RWPE2 (cell line): ENCODE results near the gene ARMC7.

Experiments
- ATAC-seq: fragments of 200-7000 bp; cut with Tn5 transposase; 3 replicates; pipeline ENCODE4 v1.9.1; 2021; ENCODE audit warnings: low read depth
- DNase-seq: peaks from one replicate; pipeline ENCODE4 v3.0.0-alpha.2; 2020; ENCODE audit warnings: low spot score
- H3K27ac ChIP-seq: fragments of 450-650 bp; 2 replicates; pipeline ENCODE4 v1.5.1; 2017; ENCODE audit warnings: mild to moderate bottlenecking; ENCODE audit not compliant: poor library complexity, severe bottlenecking
- H3K27me3 ChIP-seq: fragments of 250-450 bp; sonication (Bioruptor Pico); 2 replicates; pipeline ENCODE4 v1.5.1; 2021; ENCODE audit warnings: mild to moderate bottlenecking, moderate library complexity; ENCODE audit not compliant: insufficient read depth, poor library complexity, severe bottlenecking
- H3K36me3 ChIP-seq: fragments of 250-450 bp; sonication (Bioruptor Pico); 2 replicates; pipeline ENCODE4 v1.5.1; 2020; ENCODE audit warnings: low read depth, mild to moderate bottlenecking, moderate library complexity
- H3K4me1 ChIP-seq: fragments of 250-450 bp; sonication (Bioruptor Pico); 2 replicates; pipeline ENCODE4 v1.5.1; 2021; ENCODE audit warnings: mild to moderate bottlenecking, moderate library complexity; ENCODE audit not compliant: insufficient read depth, poor library complexity, severe bottlenecking
- H3K4me3 ChIP-seq: fragments of 250-450 bp; sonication (Bioruptor Pico); 2 replicates; pipeline ENCODE4 v1.5.1; 2021; ENCODE audit warnings: mild to moderate bottlenecking, moderate library complexity; ENCODE audit not compliant: severe bottlenecking
- H3K9me3 ChIP-seq: fragments of 250-450 bp; sonication (Bioruptor Pico); 2 replicates; pipeline ENCODE4 v1.5.1; 2021; ENCODE audit warnings: mild to moderate bottlenecking, moderate library complexity; ENCODE audit not compliant: severe bottlenecking
- TF ChIP-seq, protein P1 (sequence below): fragments of 450-650 bp; IDR thresholded peaks from one replicate; pipeline ENCODE4 v1.5.1; 2017; ENCODE audit warnings: mild to moderate bottlenecking, moderate library complexity; ENCODE audit not compliant: poor library complexity, severe bottlenecking

The ARMC7 gene

DNA sequence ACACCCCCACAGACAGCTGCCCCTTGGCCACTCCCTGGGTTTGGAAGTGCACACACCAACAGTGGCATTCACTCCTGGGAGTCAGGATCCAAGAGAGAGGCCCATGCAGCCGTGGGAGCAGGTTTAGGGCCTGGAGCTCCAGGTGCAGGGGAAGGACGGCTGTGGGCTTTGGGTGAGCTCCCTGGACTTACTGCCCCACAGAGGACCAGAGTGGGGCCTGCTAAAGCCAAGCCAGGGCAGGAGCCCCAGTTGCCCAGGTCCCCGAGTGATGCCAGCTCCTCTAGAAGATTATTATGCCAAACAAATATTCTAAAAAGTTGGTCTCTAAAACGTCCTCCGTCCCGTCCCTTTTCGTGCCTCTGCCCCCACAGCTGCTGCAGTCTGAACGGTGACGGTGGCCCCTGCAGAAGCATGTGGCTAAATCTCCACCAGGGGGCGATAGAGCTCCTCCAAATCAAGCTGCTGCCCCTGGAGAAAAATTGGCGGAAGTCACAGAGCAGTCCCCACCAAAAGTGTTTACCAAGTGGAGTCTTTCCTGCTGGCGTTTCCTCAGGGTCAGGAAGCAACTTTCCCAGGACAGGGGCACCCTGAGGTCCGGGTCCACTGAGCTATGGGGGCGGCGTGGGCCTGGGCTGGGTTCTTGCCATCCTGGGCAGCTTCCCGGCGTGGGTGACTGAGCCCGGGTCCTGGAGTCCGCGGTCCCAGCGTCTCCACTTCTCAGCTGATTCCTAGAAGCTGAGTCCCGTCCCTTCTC, 4.2 kb downstream of the ARMC7 start:
- peak overlapping the region; percentile 8 for H3K4me3 ChIP-seq
- H3K9me3 ChIP-seq, result no peaks in the 10 kb centered on the region
- DNase-seq (no peak), ATAC-seq (peak; percentile 67)
- H3K27me3 ChIP-seq, result no peaks in the 10 kb centered on the region
- peaks cover 7% of the 10 kb centered on the region for H3K4me1 ChIP-seq
- peaks cover 17% of the 10 kb centered on the region for H3K36me3 ChIP-seq
- peak overlapping the region; percentile 29 for H3K27ac ChIP-seq
- TF ChIP-seq, protein P1, sequence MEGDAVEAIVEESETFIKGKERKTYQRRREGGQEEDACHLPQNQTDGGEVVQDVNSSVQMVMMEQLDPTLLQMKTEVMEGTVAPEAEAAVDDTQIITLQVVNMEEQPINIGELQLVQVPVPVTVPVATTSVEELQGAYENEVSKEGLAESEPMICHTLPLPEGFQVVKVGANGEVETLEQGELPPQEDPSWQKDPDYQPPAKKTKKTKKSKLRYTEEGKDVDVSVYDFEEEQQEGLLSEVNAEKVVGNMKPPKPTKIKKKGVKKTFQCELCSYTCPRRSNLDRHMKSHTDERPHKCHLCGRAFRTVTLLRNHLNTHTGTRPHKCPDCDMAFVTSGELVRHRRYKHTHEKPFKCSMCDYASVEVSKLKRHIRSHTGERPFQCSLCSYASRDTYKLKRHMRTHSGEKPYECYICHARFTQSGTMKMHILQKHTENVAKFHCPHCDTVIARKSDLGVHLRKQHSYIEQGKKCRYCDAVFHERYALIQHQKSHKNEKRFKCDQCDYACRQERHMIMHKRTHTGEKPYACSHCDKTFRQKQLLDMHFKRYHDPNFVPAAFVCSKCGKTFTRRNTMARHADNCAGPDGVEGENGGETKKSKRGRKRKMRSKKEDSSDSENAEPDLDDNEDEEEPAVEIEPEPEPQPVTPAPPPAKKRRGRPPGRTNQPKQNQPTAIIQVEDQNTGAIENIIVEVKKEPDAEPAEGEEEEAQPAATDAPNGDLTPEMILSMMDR, result peak; percentile 93

DNA sequence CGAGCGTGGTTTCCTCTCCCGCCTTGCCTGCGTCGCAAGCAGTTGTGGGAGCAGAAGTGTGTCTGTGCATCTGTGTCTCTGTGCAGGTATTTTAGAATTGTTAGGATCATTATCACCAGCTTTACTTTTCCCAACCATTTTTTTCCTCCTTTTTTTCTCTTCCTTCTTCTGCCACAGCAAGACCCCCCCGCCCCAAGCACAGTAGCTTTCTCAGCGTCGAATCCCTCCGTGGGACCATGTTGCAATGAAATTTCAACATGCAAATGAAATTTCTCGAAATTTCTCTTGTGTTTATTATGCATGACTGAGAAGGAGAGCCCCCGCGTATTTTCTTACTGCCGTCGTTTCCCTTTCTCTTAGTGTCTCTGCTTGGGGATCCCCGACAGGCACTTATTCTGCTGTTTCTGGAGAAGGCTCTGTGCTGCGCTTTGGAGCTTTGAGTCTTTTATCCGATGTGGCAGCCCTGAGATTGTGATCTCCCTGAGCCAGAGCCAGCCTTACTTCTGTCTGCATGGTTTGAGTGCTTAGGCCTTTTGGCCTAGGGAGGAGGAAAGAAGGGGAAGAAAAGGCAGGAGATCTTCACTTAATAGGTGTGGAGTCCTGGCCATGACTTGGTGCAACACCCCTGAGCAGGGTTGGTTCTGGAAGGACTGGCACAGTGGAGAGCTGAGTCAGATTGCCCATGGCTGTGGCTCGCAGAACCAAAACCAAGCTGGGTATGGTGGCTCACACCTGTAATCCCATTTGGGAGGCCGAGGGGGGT, 5.0 kb downstream of the ARMC7 start:
- ATAC-seq, result no peak
- Histone ChIP-seq H3K27ac (peak overlapping the region; percentile 29), H3K9me3 (no peaks in the 10 kb centered on the region), H3K36me3 (peaks cover 17% of the 10 kb centered on the region), H3K4me3 (peak overlapping the region; percentile 8), H3K27me3 (no peaks in the 10 kb centered on the region), H3K4me1 (peaks cover 7% of the 10 kb centered on the region)
- TF ChIP-seq, protein P1, result no peak
- DNase-seq, result no peak

DNA sequence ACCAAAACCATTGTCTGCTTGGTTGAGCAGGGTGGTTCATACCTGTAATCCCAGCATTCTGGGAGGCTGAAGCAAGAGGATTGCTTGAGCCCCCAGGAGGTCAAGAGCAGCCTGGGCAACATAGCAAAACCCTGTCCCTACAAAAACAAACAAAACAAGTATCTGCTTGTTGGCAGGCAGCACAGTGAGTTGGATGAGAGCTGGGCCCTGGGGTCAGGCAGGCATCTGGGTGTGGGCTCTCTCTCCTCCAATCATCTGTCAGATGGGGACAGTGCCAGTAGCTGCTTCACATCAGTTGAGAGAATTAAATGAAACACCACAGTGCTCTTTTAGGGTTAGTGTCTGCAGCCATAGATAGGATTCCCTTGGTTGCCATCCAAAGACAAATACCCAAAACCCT, 5.8 kb downstream of the ARMC7 start:
- no peaks in the 10 kb centered on the region for H3K9me3 ChIP-seq
- no peak overlapping the region for H3K27ac ChIP-seq
- H3K36me3 ChIP-seq, result peaks cover 17% of the 10 kb centered on the region
- ATAC-seq (no peak), DNase-seq (no peak)
- no peak overlapping the region for H3K4me3 ChIP-seq
- TF ChIP-seq, protein P1, result no peak
- peaks cover 7% of the 10 kb centered on the region for H3K4me1 ChIP-seq
- H3K27me3 ChIP-seq, result no peaks in the 10 kb centered on the region

DNA sequence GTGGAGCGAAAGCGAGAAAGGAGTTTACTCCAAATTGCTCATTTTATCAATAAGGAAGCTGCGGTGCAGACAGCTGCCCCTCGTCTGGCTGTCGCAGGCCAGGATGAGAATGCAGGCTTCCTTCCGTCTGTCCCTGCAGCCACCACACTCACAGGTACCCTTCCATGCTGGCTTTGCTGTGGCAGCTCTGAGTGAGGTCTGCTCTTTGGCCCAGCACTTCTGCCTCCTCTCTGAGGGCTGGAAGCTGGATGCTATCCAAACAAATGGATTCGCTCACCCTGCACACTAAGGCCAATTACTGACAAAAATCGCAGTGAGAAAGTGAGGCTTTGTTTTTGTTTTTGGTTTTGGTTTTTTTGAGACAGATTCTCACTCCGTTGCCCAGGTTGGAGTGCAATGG, 7.0 kb downstream of the ARMC7 start:
- Histone ChIP-seq H3K27ac (no peak overlapping the region), H3K36me3 (peaks cover 15% of the 10 kb centered on the region), H3K9me3 (no peaks in the 10 kb centered on the region), H3K27me3 (no peaks in the 10 kb centered on the region), H3K4me3 (no peak overlapping the region), H3K4me1 (peaks cover 7% of the 10 kb centered on the region)
- TF ChIP-seq, protein P1, result no peak
- no peak for ATAC-seq
- no peak for DNase-seq
